Activated CD4-positive, CD25-positive, alpha-beta regulatory T cell treated with anti-CD3 and anti-CD28 coated beads, Interleukin-2, amount 50 U/mL, for 24 hours (primary cell): ENCODE results near the gene GNG12.
"Not testable (repeated sequence)": the region's sequence is repeated elsewhere in the genome, so short reads cannot be mapped to it uniquely, and the experiment has no call there.

Experiments used
- ATAC-seq, 2 donors: fragments of 150-1000 bp; cut with Tn5 transposase; one replicate each; pipeline ENCODE4 v1.10.0; 2021; ENCODE audit warnings: mild to moderate bottlenecking in 1 of 2, moderate library complexity in 1 of 2

Gene GNG12

DNA sequence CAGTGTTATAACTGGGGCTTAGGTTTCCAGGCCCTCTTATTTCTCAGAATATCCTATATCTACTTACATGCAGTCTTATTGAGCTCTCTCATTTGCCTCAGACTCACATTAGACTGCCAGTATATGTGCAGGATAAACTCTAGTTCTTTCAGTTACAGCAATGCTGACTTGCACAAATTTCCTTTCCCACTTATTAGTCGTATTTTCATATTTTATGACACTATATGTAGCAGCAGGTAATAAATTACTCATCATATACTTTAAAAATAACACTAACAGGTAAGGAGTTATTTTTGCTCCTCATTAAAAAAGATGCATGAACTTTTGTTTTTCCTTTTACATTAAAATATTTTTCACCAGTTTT is 82.6 kb downstream of the GNG12 start:
- ATAC-seq, result no peak

DNA sequence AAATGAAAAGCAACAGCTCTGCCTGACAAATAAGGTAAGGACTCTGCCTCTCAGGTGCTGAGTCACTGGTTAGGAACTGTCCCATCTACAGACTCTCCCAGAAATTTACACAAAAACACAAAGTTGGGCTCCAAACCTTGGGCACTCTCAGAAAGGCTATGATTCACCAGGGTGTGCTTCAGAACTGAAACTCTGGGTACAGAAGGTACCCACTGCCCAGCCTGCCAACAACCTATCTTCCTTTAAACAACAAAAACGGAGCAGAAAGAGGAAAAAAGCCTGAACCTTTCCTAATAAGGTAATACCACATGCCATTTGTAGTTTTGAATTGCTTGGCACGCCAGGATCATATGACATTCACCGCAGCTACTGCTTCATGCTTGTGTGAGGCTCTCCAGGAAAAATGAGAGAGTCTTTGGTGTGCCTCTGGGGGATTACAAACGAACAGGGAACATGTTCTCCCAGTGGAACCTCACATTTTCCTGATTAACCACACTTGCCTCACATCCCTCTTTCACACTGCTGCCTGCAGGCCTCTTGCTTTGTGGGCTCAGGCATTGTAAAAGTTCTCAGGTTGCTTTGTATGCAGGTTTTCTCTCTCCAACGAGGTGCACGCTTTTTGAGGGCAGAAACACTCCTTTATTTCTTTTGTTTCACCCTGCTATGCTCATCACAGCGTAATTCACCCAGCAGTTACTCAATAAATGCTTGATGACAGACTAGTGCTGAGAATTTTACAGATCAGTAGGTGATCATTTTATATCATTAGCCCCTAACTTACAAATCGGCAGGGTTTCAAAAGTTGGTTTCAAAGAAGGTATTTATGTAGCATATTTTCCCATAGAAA is 83.2 kb downstream of the GNG12 start:
- no peak for ATAC-seq

DNA sequence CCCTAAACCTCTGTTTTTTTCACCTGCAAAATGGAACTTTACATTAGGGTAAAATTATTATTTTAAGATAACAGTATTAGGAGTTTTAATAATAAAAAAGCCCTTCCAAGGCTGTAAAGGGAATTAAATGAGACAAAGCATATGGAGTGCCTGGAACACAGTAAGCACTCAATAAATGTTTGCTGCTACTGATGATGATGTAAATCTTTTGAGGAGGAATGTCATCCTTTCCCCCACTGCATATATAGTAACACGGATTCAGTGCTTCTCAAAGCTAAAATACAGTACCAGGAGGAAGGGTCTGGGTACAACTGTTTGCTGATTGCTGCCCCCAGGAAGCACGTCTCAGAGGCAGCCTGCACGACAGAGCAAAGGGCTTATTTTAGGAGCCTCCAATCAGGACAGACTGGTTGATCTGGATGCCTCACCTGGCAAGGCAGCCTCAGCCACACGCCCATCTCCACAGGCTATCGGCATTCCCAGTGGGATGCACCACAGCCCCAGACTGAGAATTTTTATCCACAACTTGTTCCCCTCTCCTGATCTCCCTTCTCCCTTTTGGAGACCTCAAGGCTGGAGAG is 83.9 kb downstream of the GNG12 start:
- no peak for ATAC-seq

DNA sequence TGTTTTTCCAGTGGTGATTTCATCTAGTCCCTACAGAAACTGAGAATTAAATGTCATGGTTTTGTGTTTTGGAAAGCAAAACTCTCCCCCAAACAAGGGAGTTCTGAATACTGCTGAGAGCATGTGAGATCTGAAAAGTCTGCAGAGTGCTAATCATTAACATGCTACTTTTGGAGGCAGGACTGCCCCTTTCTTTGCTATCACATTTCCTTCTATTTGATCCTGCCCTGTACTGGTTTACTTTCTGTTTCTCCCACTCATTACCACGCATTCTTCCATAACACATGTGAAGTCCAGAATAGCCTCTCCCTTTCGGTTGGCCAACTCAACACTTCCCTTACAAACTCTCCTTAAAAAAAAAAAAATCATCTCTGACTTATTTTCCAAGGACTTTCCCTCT is 84.6 kb downstream of the GNG12 start:
- ATAC-seq, result no peak

DNA sequence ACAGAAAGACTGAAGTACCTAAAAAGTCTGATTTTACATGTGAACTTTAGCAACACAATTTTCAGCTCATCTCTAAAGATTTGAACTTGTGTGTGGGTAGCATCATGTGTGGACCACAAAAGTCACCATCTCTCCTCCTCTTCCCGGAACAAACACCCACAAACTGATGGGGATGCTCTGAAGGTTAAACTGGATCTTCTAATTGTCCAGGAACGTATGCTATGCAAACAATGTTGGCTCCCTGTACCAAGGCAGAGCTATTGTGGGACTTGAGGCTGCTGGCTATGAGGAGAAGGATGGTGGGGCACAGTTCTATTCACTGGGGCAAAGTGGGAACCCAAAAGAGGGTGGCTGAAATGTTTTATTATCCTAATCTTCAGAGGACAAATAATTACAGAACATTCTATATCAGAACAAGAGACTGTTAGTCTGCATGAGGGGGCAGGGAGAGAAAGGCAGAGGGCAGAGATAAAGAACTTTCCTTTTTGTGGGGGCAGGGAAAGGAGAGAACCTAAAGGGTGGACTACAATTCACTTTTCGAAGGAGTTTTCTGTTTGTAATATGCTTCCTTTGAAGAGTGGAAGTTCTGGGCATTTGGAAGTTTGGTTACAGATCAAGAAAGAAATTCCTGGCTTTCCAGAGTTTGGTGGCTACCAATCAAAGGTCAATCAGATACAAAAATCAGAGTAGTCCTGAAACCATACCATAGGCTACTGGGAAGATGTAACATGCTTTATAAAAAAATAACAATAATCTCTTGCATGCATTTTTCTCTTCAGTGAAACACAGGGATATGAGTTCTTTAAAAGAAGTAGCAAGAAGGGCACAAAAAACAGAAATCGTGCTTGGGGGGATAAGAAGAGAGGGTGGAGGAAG is 85.4 kb downstream of the GNG12 start:
- ATAC-seq, result no peak

DNA sequence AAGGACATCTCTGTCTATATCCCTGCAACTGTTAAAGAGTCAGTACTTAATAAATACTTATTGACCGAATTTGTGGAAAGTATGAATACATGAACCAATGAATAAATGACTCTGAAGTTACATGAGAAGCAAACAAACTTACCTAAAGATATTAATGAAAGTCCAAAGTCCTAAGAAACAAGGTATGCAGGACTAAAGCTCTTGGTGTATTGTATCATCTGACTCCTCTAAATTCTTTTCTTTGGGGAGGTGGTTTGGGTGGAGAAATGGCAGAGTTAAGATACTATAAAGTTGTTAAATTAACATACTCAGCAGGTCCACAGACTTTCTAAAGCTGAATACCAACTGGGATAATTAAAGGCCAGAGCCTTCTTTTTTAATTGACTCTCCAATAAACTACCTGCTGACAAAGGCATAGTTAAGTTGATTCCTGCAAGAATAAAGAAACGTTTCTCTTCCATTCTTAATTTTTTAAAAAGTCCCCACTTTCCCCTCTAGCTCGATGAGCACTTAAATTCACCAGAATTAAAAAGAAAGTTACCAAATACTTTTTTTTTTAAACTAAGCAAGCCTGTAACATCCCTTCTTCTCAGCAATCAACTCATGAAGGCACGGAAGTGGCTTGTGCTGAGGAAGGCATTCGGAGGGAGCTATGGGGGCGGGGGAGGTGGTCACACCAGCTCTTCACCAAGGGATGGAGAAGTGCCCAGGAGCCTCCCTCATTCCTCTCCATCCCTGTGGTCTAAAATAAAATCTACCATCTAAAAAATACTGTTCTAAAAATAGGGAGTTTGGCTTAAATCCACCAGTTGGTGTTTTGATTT is 87.2 kb downstream of the GNG12 start:
- ATAC-seq, result no peak

DNA sequence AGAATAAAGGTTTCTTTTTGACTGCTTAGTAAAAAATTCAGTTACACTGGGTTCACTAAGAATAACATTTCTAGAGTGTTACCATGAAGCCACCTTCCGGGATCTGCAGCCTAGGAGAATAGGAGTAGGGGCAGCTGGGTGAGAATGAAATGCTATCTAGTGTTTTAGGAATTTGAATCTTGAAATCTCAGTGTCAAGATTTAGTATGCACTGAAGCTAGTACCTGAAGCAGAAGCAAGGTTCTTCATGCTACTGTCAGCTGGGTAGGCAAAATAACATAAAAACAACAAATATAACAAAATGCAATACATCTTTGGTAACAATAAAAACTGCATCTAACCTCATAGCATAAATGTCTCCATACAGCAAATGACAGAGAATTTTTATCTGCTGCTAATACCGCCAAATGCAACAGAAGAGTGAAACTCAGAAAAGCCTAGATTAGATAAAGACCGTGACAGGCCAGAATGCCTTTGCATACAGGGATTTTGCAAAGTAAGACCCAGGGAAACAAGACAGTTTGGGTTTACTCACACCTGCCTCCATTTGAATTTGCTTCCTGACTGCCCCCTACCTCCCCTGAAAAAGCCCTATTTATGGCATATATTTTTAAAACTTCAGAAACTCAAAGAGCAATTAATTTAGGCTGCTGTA is 90.1 kb downstream of the GNG12 start:
- ATAC-seq, result no peak

DNA sequence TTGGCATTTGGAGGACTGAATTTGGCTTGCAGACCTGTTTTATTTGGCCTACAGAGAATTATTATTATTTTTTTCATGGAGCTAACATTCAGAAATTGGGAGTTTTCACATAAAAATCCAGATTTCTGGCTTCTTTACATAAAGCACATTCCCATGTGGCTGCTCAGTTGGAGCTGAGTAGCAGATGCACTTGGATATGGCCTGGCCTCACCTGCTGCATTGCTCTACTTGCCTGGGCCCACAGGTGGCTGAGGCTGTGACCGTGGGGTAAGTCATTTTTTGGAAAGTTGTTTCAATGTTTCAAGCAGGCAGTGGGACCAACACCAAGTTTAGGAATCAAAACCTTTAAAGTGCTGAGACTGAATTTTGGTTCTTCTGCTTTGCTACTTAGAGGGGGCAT is 91.5 kb downstream of the GNG12 start:
- ATAC-seq, result no peak

DNA sequence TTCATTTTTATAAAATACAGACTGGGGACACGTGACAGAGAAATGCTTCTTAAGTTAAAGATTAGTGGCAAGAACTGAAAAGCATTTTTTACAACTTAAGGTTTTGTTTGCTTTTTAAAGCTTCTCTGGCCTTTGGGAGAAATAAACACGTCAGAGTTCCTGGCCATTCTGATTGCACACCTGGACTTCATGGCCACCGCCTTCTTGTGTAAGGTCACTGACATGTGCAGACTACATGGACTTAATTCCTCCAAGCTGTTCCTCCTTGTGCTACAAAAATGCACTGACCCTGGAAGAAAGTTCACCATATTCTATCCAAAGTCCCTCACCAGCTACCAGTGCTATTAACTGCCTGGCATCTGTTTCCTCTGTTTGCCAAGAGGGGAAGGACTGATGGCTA is 92.1 kb downstream of the GNG12 start:
- no peak for ATAC-seq

DNA sequence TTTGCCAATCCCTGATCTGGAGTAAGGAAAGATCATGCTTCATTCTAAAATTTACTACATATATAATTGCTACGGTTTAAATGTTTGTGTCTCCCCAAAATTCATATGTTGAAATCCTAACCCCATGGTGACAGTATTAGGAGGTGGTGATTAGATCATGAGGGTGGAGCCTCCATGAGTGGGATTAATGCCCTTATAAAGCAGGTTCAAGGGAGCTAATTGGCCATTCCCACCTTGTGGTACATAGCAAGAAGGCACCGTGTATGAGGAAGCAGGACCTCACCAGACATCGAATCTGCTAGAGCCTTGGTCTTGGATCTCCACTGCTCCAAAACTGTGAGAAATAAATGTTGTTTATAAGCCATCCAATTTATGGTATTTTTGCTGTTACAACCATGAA is 92.7 kb downstream of the GNG12 start:
- no peak for ATAC-seq

DNA sequence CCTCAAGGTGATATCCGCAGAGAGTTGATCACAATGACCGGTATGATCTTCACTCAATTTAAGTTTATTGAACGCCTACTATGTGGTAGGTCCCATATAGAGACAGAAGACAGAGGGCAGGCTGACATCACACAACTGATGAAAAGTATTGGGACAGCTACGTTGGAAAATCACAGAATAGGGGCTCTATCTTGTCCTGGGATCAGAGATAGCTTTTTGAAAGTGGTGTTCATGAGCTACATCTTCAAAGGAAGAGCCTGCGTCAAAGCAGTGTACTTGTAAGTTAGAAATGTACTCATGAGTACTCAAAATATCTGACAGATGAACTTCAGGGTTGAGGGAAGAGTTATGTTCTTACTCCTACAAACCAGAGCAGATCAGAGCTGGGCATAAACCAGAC is 93.9 kb downstream of the GNG12 start:
- ATAC-seq, result no peak

DNA sequence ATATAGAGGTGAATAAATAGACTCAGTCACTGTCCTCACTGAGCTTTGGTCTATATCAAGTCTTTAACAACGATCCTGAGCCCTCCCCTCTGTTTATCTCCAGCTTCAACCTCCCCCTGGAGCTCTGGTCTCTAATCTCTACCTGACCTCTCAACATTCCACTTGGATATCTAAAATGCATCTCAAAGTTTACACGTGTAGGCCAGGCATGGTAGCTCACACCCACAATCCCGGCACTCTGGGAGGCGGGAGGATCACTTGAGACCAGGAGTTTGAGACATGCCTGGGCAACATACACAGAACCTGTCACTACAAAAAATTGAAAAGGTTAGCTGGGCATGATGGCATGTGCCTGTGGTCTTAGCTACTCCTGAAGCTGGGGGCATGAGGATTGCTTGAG is 94.9 kb downstream of the GNG12 start:
- ATAC-seq, result no peak

DNA sequence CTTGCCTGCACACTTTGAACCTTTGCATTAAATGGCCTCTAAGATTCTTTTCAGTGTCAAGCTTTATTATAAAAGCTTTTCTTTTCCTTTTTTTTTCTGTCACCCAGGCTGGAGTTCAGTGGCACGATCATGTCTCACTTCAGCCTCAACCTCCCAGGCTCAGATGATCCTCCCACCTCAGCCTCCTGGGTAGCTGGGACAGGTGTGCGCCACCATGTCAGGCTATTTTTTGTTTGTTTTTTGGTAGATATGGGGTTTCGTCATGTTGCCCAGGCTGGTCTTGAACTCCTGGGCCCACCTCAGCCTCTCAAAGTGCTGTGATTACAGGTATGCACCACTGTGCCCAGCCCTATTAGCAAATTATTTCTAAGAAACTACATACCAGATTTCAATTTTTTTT is 95.4 kb downstream of the GNG12 start:
- ATAC-seq, result no peak

DNA sequence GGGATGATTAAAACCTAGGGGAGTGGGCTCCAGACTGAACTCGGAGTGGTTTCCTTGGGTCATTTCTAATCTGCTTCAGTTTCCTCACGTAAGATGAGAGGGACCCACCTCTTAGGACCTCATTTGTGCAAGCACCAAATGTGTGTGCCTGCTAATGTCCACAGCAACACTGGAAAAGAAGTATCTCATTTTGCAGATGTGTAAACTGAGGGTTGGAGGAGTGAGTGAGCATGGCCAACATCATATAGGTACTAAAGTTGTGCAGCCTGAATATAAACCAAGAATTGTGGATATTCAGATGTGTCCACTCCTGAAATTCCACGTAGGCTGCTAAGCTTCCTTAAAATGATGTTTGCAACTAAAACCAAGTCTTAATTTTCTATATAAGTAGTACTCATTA is 96.5 kb downstream of the GNG12 start:
- no peak for ATAC-seq

DNA sequence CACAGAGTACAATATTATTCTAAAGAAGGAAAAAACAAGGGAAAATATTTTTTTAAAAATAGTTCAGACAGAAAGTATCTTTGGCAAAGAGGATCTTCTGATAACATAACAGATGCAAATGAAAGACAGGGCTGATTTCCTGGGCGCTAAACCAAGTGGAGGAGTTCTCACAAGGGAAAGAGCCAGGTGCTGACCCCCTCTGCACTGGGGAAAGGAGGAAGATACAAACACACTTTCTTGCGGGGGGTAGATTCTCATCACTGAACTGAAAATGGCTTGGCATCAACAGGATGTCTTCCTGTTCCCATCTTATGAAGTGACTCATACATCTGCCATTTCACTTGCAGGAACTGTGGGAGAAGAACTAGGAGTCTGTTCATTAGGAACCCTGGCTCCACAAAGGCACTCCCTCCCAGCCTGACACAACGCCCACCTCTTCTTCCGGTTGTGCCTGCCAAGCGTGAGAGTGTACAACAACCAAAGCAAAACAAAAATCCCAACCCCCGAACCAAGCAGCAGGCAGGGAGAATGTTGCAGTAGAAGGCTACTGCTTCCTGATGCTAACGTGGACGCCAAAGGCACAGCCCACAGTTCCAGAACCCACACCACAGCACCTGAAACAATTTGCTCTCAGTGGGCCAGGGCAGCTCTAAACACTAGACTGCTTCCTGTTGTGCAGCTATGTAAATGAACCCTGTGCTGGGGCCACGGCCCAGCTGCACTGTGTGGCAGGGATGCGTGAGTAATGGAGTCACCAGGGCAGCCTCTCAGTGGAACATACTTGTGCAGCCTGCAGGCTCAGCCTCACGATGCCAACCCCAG is 97.2 kb downstream of the GNG12 start:
- ATAC-seq, result peak; percentile 99 to 100

DNA sequence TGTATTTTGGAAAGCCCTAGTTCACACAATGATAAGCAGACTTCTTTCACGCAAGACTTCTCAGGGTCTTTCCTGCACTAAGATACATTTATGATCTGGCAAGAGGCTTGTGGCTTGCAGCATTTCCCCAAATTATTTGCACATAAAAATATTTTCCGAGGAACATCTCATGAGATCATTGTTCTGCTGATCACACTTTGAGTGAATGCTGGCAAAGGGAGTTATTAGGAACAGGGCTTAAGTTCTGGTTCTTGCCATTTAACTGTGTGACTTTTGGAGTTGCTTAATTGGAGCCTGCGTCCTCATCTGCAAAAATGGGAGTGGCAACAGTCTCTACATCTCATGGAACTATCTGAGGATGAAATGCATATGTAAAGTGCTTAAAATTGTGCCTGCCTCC is 98.1 kb downstream of the GNG12 start:
- no peak for ATAC-seq

DNA sequence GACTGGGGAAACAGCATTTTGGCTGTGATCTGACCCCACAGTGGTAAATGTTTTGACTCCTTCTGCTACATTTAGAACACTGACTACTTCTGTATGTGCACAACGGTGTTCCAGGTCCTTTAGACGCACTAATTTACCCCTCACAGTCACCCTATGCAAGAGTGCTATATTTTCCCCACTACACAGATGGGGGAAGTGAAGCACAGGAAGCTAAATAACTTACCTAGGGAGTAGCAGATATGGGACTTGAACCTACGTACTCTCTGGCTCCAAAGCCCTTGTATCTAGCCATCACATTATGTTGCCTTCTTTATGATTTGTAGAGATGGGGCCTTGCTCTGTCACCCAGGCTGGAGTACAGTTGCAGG is 99.0 kb downstream of the GNG12 start:
- no peak for ATAC-seq

DNA sequence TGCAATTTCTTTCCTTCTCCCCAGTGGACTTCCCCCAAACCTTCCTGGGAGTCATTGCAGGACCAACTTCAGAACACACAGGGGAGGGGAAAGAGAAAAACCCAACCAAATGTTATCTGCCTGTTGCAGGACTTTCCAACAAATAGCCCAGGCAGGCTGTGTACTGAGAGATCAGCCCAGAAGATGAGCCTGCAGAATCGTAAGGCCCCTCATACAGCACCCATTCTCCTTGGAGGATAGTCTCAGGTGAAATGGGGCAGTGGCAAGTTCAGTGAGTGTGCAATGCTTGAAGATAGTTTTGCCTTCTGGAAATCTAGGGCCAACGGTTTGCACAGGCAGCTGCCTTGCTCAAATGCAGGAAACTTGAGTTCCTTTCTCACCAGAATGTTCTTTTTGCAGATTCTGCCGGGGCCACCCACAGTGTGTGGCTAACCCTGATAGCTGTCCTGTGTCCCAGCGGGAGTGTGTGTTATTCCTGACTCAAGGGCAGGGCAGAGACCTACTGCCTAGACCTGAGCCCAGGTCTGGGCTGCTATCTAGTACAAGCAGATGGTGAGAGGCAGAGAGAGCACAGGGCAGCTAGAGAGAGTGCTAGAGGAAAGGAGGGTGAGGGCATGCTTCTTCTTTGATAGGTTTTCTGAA is 99.5 kb downstream of the GNG12 start:
- ATAC-seq, result no peak

DNA sequence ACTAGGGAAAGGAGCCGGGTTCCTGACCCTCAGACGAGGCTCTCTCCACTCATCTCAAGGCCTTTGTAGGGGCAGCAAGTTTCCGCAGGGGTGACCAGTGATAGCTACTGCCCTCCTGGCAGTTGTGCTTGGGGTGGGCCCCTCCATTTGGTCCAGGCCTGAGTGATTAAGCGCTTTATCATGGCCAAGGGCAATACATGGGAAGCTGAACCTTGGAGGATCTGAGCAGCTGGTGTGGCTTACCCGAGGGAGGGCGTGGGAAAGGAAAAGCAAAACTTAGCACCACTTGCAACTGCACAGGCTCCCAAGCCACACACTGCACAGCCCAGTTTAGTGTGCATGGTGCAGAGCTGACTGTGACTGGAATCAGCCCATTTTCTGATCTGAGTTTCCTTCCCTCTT is 100.5 kb downstream of the GNG12 start:
- no peak for ATAC-seq

DNA sequence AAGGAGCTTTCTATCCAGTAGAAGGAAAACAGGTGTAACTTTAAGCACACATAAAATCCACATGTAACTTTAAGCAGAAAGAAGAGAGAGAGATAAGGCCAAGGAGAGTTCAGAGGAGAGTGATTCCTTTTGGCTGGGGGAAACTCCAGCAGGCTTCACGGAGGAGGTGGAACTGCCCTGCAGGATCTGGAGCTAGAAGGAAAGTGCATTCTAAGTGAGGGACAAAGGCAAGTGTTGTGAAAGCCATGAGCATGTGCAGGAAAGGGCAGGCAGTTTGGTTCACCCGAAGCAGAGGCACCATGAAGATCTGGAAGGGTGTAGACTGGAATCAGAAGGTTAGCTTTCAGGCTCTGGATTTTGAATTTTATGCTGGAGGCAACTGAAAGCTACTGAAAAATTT is 101.9 kb downstream of the GNG12 start:
- no peak for ATAC-seq

DNA sequence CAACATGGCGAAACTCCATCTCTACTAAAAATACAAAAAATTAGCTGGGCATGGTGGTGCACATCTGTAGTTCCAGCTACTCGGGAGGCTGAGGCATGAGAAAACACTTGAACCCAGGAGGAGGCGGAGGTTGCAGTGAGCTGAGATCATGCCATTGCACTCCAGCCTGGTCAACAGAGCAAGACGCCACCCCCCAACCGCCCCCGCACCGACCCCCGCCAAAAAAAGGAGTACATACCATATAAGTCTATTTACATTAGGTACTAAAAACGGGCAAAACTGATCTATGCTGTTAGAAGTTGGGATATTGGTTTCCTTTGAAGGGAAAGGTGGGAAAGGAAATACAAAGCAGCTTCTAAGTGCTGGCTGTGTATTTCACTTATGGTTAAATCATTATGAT is 103.0 kb downstream of the GNG12 start:
- ATAC-seq, result not testable (repeated sequence)
